ENCODE measurements around the gene ARAP1.

DNA sequence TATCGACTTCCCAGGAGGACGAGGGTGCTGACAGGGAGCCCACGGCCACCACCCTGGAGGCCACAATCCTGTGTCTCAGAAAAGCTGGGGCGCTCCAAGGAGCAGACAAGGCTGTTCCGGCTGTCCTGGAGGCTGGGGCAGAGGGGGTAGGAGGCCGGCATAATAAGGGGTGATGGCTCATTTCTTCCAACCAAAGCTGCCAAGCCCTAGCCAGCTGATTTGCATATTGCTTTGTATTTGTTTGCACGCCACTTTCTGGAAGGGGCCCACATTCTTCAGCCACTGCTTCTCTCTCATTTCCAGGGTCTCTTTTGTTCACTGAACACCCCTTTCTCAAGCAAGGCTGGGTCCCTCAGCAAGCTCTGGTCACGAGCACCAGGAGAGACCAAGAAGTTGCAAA, 82.7 kb downstream of the ARAP1 start:
- TF ChIP-seq POLR2A (IDR thresholded peaks at IDR 0.05): no peak
- TF ChIP-seq, protein P1, sequence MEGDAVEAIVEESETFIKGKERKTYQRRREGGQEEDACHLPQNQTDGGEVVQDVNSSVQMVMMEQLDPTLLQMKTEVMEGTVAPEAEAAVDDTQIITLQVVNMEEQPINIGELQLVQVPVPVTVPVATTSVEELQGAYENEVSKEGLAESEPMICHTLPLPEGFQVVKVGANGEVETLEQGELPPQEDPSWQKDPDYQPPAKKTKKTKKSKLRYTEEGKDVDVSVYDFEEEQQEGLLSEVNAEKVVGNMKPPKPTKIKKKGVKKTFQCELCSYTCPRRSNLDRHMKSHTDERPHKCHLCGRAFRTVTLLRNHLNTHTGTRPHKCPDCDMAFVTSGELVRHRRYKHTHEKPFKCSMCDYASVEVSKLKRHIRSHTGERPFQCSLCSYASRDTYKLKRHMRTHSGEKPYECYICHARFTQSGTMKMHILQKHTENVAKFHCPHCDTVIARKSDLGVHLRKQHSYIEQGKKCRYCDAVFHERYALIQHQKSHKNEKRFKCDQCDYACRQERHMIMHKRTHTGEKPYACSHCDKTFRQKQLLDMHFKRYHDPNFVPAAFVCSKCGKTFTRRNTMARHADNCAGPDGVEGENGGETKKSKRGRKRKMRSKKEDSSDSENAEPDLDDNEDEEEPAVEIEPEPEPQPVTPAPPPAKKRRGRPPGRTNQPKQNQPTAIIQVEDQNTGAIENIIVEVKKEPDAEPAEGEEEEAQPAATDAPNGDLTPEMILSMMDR (IDR thresholded peaks at IDR 0.05): no peak

Data from sigmoid colon (tissue), 3 donors.